Testis (tissue), 3 donors: ENCODE data around the gene DUSP22. TPM values are rescaled to one million over a fixed set of nuclear protein-coding genes. Genes with fewer than 3 reads are reported as not detected.

ENCODE experiments used
- DNase-seq: peaks from one replicate; pipeline ENCODE4 v3.0.0-alpha.2; 2019
- H3K27ac ChIP-seq, 2 donors: fragments of 200-600 bp; sonication (generic); one replicate each; pipeline ENCODE4 v1.5.1; 2019
- H3K27me3 ChIP-seq: fragments of 200-600 bp; sonication (generic); one replicate; pipeline ENCODE4 v1.5.1; 2019
- H3K36me3 ChIP-seq: fragments of 200-600 bp; sonication (generic); one replicate; pipeline ENCODE4 v1.5.1; 2017; ENCODE audit warnings: low read depth; ENCODE audit errors: missing control alignments
- H3K4me1 ChIP-seq: fragments of 200-600 bp; sonication (generic); one replicate; pipeline ENCODE4 v1.5.1; 2019
- H3K4me3 ChIP-seq, 2 donors: fragments of 200-600 bp; sonication (generic); one replicate each; pipeline ENCODE4 v1.5.1; 2017 to 2019
- H3K9me3 ChIP-seq: fragments of 200-600 bp; sonication (generic); one replicate; pipeline ENCODE4 v1.5.1; 2017
- POLR2A ChIP-seq: fragments of 450-650 bp; IDR thresholded peaks from one replicate; pipeline ENCODE4 v1.6.1; 2017; ENCODE audit warnings: antibody characterized with exemption, mild to moderate bottlenecking, moderate library complexity
- WGBS, 2 donors: methylation state at CpG; one replicate each; pipeline ENCODE4 v1.1.5; 2018; 5-methylcytosine and 5-hydroxymethylcytosine counted together
- intact Hi-C: fragments of 100-400 bp; cut with DNase I; formaldehyde crosslinking; loops from one replicate; pipeline ENCODE4 v1.15.1; 2023; ENCODE audit warnings: low total_unique reads
- polyA plus RNA-seq: library from polyadenylated mRNA; stranded (reverse); fragments of 350-450 nt; fragmentation: Illumina TruSeq; extraction: RNeasy Lipid Tissue Mini Kit (QIAGEN cat#74804); gene quantifications from one replicate; pipeline ENCODE4 v1.2.3, GENCODE V29; 2014; ENCODE audit warnings: low read depth, low replicate concordance; ENCODE audit not compliant: insufficient read depth
- total RNA-seq, 2 donors: library from RNA; depleted of rRNA; stranded (reverse); fragments of >200 nt; gene quantifications; one replicate each; pipeline ENCODE4 v1.2.3, GENCODE V29; 2016
- TF ChIP-seq, protein P1 (sequence below), 3 experiments: fragments of 450-650 bp in 2 of 3; fragments of 200-600 bp in 1 of 3; sonication (generic) in 1 of 3; IDR thresholded peaks; one replicate each; pipeline ENCODE4 v1.5.1; 2016 to 2019; ENCODE audit warnings: antibody characterized with exemption in 3 of 3, mild to moderate bottlenecking in 2 of 3, moderate library complexity in 1 of 3

DUSP22 gene
- total and polyA plus RNA-seq, 3 donors from 2014 or later = 112 to 158 (median 129) TPM

DNA sequence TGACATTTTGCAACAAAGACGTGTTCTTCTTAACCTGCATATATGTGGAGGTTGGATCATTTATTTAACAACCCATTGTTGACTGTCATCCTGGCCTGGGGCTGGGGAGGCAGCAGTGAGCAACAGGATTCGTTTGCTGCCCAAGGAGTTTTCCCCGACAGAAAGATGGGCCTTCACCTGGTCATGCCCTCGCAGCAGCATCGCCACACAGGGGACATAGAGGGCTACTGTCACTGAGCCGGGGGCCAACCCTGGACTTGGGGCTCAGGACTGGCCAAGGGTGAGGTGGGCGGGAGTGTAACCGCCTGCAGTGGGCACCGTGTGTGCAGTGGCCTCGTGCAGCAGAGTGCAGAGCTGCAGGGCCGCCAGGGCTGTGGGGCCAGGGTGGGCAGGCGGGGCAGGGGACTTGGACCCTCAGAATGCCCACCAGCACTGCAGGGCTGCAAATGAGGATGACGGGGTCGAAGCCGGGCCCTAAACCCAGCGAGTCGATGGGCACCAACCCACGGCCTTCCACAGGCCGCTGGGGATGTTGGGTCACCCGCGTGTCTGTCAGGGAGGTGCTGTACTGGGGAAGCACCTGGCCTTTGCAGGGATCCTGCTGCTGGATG, 11.8 kb downstream of the DUSP22 start:
- no peak for TF ChIP-seq POLR2A
- TF ChIP-seq, protein P1, sequence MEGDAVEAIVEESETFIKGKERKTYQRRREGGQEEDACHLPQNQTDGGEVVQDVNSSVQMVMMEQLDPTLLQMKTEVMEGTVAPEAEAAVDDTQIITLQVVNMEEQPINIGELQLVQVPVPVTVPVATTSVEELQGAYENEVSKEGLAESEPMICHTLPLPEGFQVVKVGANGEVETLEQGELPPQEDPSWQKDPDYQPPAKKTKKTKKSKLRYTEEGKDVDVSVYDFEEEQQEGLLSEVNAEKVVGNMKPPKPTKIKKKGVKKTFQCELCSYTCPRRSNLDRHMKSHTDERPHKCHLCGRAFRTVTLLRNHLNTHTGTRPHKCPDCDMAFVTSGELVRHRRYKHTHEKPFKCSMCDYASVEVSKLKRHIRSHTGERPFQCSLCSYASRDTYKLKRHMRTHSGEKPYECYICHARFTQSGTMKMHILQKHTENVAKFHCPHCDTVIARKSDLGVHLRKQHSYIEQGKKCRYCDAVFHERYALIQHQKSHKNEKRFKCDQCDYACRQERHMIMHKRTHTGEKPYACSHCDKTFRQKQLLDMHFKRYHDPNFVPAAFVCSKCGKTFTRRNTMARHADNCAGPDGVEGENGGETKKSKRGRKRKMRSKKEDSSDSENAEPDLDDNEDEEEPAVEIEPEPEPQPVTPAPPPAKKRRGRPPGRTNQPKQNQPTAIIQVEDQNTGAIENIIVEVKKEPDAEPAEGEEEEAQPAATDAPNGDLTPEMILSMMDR (IDR thresholded peaks at IDR 0.05) = no peak
- Histone ChIP-seq H3K27me3 (no peaks in the 10 kb centered on the region), H3K27ac (no peak overlapping the region), H3K9me3 (no peaks in the 10 kb centered on the region), H3K36me3 (no peaks in the 10 kb centered on the region), H3K4me3 (no peak overlapping the region), H3K4me1 (no peaks in the 10 kb centered on the region)
- intact Hi-C loops = no loop called here
- DNase-seq = no peak
- 88% methylated on average over 21 of the region's 21 CpGs for WGBS, 2 donors

DNA sequence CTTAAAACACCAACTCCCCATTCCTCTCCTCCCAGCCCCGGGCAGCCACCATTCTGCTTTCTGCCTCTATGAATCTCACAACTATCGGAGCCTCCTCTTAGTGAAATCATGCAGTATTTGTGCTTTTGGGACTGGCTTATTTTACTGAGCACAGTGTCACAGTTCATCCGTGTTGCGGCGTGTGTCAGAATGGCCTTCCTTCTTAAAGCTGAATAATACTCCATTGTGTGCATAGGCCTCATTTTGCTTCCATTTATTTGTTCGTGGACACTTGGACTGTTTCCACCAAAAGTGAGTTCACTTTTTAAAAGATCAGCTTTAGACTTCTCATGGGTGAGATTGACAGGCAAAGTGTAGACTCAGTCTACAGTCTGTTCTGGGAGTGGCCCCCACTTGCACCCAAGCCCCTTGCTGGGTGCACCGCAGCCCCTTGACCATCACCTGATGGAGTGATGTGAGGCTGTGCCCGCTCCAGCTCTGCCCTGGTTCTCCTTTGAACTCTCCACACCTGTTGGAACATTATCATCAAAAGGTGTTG, 12.6 kb downstream of the DUSP22 start:
- no peaks in the 10 kb centered on the region for H3K9me3 ChIP-seq

DNA sequence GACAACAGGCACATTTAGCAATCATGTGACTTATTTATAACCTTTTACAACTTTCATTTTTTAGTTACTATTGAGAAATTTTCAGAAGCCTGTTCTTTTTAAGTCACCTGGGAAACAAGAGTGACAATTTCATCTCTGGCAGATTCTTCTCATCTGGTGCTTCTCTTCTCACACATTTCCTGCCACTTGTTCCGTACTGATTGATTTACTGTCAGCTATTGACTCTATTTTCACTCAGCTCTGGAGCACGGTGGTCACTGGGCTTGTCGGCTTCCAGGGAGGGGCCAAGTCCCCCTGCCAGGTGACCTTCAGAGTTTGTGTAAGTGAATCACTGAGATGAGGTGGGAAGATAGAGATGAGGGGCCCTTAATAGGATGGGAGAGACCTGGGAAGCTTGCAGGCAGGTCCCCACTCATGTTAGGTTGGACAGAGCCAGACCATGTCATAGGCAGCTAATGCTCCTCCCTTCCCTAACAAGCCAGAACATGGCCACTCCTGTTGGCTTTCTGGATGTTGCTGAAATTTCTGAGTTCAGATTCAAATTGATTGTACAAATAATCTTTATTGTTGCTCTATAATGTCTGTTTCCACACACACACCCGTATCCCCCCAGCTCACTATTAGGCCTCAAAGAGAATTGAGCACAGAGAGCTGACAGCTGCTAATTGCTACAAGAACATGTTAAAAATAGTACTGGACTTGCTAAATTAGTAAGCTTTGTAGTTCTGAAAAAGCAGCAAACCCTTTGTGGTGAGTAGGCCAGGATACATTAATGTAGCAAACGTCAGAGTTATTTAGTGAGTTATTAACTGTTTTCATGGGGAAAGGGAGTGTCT, 13.3 kb downstream of the DUSP22 start:
- H3K27ac ChIP-seq = no peak overlapping the region
- TF ChIP-seq, protein P1 (IDR thresholded peaks at IDR 0.05) = no peak
- no peak for TF ChIP-seq POLR2A
- no peak overlapping the region for H3K4me3 ChIP-seq
- H3K27me3 ChIP-seq = no peaks in the 10 kb centered on the region
- H3K4me1 ChIP-seq = no peaks in the 10 kb centered on the region
- no peak for DNase-seq
- no peaks in the 10 kb centered on the region for H3K9me3 ChIP-seq
- intact Hi-C loops = no loop called here
- H3K36me3 ChIP-seq = no peaks in the 10 kb centered on the region
- 78 to 82% methylated on average over 5 of the region's 5 CpGs for WGBS, 2 donors

More for the DNA sequence above, 12.6 kb downstream of the DUSP22 start:
- intact Hi-C loops = no loop called here
- TF ChIP-seq POLR2A = no peak
- no peak overlapping the region for H3K4me3 ChIP-seq
- no peaks in the 10 kb centered on the region for H3K36me3 ChIP-seq
- WGBS, 2 donors = 82 to 88% methylated on average over 8 of the region's 8 CpGs
- H3K27ac ChIP-seq = no peak overlapping the region
- no peak for DNase-seq
- no peaks in the 10 kb centered on the region for H3K4me1 ChIP-seq
- no peaks in the 10 kb centered on the region for H3K27me3 ChIP-seq

DNA sequence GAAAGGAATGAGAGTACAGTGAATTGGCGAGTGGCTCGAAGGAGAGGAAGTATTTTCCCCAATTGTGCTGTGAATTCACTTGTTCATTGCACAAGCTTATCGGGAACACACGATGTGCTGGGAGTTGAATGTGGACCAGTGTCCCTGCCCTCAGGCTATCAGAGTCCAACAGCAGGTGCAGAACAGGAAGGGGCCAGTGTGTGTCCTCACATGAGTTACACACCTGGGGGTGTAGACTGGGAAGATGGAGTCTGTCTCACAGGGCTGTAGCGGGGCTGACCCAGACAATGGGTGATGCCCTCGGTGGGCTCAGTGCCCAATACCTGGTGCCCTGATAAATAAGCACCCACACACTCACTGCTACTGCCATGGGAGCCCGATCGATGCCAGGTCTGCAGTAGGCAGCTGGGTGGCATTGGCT, 14.4 kb downstream of the DUSP22 start:
- intact Hi-C loops = no loop called here
- 86 to 89% methylated on average over 8 of the region's 8 CpGs for WGBS, 2 donors
- no peaks in the 10 kb centered on the region for H3K36me3 ChIP-seq
- no peak overlapping the region for H3K27ac ChIP-seq
- no peak for DNase-seq
- no peaks in the 10 kb centered on the region for H3K9me3 ChIP-seq
- no peak overlapping the region for H3K4me3 ChIP-seq
- H3K27me3 ChIP-seq = no peaks in the 10 kb centered on the region
- no peaks in the 10 kb centered on the region for H3K4me1 ChIP-seq
- TF ChIP-seq POLR2A = no peak
- TF ChIP-seq, protein P1 (IDR thresholded peaks at IDR 0.05) = no peak

DNA sequence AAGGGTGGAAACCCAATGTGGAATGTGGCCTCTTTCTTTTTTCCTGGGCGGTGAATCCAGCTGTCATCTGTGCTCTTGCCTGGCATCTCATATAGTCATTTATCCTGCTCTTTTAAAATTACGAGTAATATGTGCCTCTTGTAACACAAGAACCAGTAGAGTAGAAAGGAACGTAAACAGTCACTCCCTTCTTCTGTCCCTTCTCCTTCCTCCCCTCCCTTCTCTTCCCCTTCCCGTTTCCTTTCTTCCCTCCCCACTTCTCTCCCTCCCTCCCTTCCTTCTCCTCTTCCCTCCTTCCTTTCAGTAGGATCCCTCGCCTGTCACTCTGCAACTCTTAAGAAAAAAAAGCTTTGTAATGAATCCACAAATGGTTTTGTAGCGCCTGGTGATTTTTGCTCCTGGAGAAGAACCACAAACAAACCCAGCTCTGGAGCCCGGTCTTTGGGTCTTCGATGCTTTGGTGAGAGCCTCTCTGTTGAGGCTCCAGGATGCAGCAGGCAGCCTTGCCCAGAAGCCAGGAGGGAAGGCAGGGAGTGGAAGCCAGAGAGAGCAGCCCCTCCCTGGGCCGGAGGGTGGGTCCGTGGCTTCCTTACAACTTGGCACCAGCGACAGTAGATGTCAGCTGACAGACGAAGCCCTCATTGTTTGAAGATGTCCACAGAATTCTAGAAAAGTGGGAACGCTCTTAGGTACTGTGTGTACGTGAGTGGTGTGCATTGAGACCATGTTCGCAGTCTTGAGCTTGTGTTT, 15.0 kb downstream of the DUSP22 start:
- no peak for DNase-seq
- H3K36me3 ChIP-seq = no peaks in the 10 kb centered on the region

More for the DNA sequence above, 15.0 kb downstream of the DUSP22 start:
- Histone ChIP-seq H3K4me1 (peaks cover 3% of the 10 kb centered on the region), H3K27ac (no peak overlapping the region), H3K4me3 (no peak overlapping the region), H3K9me3 (no peaks in the 10 kb centered on the region), H3K27me3 (no peaks in the 10 kb centered on the region)
- TF ChIP-seq, protein P1 (IDR thresholded peaks at IDR 0.05) = no peak
- no peak for TF ChIP-seq POLR2A
- intact Hi-C loops = no loop called here
- 77 to 82% methylated on average over 15 of the region's 15 CpGs for WGBS, 2 donors
